NCI-H524 (cell line): ENCODE measurements around the gene TCF7L2.
"Not testable (repeated sequence)": the region's sequence is repeated elsewhere in the genome, so short reads cannot be mapped to it uniquely, and the experiment has no call there.

ENCODE experiments used
- DNase-seq, 2 experiments: peaks; one replicate each; lab custom pipeline; 2025; lab: John Stamatoyannopoulos, UW

Gene TCF7L2

DNA sequence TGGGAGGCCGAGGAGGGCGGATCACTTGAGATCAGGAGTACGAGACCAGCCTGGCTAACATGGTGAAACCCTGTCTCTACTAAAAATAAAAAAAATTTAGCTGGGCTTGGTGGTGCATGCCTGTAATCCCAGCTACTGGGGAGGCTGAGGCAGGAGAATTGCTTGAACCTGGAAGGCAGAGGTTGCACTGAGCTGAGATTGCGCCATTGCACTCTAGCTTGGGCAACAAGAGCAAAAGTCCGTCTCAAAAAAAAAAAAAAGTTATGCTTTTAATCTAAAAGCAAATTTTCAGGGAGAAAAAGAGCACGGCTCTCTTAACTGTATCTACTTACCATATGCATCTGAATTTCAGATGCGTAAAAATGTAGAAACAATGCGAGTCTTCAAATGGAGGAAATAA is 116.1 kb downstream of the TCF7L2 start:
- not testable (repeated sequence) for DNase-seq

GRCh38 chr10:113066561-113067312 is 116.7 kb downstream of the TCF7L2 start:
- no peak for DNase-seq

GRCh38 chr10:113067501-113067900 is 117.5 kb downstream of the TCF7L2 start:
- no peak for DNase-seq

DNA sequence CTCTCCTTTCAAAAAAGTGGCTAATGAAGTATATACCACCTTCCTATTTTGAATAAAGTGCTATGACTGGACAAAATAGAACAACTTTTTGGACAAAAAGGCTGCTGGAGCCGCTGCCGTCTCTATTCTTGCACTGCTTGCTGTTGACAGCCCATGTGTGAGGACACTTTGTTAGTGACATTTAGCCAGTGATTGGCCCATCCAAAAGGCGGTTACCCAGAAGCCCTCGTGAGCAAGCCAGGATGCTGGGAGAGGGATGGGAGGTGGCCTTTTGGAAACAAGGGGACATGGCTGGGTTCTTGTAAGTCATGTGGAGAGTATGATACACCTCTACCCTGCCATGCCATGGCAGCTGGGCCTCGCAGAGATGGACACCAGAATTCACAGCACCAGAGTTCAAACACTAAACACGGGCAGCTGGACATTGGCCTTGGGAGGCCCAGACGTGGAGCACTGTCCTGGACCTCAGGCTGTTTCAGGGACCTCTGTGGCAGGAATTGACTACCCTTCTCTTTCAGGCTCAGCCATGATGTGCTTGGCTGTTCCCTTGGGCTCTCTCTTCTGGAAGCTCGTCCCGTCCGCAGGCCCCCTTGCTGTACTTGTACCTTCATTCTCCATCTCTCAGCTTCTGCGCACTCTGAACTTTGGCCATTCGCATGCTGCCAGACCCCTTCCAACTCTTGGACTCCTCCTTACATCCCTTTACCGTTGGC is 118.3 kb downstream of the TCF7L2 start:
- DNase-seq = no peak

- no peak for DNase-seq
Measured at GRCh38 chr10:113069595-113069994, 119.5 kb downstream of the TCF7L2 start.

GRCh38 chr10:113071446-113071845 is 121.4 kb downstream of the TCF7L2 start:
- DNase-seq = no peak

GRCh38 chr10:113073549-113074189 is 123.6 kb downstream of the TCF7L2 start:
- DNase-seq = no peak

DNA sequence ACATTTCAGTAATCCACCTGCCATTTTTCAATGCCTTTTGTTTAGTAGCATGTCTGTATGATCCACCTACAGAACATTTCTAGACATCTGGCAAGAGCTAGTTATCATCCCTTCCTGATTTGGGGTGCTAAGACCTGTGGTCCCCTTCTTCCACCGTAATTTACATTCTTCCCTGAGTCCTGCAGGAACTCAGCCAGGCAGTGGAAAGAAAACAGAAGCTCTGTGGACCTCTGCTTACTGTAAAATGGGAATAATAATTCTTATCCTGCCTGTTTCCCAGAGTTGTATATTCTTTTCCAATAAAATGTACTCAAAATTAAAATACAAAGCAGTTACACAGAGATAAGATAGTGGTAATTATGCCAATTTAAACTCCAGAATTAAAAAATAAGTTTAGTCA is 126.9 kb downstream of the TCF7L2 start:
- DNase-seq = no peak

- DNase-seq = no peak
Measured at GRCh38 chr10:113078282-113078907, 128.3 kb downstream of the TCF7L2 start.

GRCh38 chr10:113080061-113080924 is 130.2 kb downstream of the TCF7L2 start:
- DNase-seq = no peak

DNA sequence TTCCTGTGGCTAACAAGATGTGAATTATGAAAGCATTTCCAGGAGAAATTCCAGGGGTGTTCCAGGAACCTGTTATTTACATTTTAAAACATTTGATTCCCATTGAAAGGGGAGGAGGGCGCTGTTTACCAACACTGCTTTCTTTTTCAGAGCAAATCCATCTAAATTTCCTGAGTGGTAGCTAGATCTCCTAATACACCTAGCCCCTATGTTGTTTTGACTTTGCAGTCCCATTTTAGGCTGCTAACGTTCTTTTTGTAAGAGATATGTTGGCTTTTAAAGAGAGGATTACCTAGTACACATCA is 130.8 kb downstream of the TCF7L2 start:
- DNase-seq = no peak

- no peak for DNase-seq
Measured at GRCh38 chr10:113084031-113084430, 134.0 kb downstream of the TCF7L2 start.

DNA sequence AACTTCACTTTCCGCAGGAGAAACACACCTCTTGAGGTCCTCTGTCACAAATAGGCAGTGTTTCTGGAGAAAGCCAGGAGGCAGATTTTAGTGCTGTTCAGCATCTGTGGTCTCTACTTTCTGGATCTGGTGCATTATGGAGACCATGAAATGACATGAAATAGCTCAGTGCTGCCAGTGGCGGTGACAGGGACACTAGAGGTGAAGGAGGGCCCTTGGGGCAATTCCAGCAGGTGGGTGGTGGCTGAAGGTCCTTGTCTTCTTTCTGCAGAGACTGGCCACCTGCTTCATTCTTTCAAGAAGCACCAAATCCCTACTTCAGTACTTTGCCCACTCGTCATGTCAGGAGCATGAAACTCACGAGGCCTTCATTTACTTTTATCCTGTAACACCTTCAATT is 135.7 kb downstream of the TCF7L2 start:
- no peak for DNase-seq

GRCh38 chr10:113086282-113086681 is 136.2 kb downstream of the TCF7L2 start:
- no peak for DNase-seq

DNA sequence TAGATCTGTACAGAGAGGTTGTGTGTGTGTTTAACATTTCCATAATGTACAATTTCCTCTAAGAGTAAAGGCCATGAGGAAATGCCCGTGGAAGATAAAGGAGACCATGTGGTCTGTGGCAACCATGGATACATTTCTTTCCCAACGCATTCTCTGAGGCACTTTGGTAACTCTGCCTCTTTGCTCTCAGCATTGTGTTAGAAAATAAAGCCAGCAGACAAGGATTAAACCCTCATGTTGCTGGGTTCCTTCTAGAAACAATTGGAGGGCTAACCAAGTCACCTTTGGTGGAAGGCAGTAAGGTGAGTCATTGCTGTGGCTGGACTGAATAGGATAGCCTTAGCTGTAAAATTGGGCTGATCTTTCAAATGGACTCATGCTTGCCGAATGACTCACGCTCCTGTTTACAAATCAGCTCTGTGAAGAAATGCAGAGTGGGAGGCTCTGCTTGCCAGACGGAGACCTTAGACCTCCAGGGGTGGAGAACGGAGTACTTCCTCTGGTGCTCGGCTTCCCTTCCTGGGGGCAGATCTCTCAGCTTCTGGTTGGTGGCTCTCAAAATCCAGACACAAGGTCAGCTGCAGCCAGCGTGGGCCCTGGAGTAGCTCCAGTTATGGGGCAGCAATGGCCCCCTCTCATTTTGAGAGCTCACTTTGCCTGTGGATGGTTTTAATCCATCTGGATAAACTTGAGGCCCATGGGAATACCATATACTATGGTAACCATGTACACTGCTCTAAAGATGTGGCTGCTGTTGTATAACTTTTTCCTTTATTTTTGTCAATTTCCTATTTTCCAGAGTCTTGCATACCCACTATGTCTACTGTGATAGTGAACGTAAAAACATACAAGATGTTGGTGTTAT is 137.3 kb downstream of the TCF7L2 start:
- no peak for DNase-seq

DNA sequence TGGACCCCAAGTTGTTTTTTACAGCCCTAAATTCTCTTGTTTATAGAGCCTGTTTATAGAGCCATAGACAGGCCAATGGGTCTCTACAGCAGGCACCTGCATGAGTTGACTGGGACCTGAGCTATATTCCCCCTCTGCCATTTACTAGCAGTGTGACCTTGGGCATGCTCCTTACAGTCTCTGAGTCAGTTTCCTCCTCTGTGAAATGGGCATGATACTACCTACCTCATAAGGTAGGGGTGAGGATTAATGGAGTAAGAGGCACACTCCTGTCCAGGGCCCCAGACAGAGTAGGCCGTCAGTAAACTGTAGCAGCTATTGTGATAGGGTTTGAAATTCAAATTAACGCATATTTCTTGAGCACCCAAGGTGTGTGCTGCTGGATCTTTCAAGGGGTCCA is 138.1 kb downstream of the TCF7L2 start:
- DNase-seq = no peak

DNA sequence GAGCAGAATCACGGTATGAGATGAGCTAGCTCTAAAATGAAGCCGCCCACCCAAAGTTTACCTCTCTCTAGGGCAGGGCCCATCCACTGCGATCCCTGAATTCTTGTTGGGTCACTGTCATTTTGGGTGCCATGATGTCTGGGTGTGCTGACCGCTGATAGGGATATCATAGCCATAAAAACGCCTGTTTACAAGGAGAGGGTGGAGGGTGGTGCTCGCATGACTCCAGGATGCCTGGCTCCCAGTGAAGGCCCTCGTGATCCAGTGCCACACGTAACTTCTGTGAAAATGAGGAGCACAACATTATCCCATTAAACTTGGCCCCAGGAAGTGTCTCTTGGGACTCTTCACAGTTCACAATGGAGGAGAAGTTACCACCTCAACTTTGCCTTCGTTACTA is 139.5 kb downstream of the TCF7L2 start:
- DNase-seq = no peak

DNA sequence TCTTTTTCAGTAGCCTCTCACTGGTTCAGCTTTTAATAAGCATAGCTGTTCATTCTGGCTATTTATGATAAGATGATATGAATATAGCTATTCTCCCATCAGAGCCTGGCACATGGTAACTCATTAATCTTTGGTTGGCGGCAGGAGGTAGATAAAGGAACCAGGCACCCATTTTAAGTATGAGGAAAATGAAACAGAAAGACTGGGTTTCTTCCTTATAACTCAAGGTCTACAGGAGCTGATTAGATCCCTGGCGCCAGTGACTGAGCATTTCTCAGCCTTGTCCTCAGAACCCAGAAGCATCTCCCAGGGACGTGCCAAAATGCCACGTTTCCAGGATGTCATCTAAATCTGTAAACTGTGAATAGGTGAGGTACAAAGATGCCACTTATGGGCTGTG is 141.9 kb downstream of the TCF7L2 start:
- no peak for DNase-seq

DNA sequence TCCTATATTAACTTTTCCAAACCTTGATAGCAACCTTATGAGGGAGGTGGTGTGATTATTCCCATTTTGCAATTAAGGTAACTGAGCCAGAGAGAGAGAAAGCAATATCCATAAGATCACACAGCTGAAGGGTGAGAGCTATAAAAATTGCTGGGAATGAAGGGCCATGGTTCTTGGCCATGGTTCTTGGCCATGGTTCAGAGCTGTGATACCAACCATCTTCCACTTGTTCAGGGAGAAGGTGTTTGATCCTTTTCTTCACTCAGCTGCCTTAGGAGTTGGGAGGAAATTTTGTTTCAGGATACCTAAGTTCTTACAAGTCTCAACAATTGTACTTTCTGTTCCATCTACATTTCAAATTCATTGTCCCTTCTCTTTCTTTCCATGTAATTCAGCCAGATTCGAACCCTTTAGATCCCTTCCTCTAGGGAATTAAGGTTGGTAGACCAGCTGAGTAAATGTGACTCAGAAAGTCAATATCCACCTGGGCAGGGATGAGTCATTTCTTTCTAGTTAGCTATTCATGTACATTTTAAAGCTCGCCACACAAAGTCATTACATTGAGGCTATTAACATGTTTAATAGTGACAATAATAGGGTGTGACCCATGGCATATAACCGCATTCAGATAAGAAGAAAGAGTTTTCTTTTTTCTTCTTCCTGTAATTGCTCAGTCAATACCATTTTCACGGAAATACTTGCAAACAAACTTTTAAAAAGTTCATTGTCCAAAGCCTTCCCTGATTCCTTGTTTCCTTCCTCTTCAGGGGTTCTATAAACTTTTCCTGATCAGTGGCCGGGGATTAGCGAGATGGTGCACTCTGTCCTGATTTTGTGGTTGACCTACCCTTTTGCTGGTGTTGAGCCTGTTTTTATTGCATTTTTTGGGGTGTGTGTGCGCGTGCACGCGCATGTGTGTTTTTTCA is 143.4 kb downstream of the TCF7L2 start:
- no peak for DNase-seq

- no peak for DNase-seq
Measured at GRCh38 chr10:113094114-113094486, 144.1 kb downstream of the TCF7L2 start.
